ENCODE measurements around the gene SPOP.

The SPOP gene

GRCh38 chr17:49613182-49613800 lies 64.6 kb downstream of the SPOP start:
- no peak for DNase-seq (ENCODE audit: low read depth)

- DNase-seq (ENCODE audit: low read depth): no peak
Measured at GRCh38 chr17:49612726-49613125, 65.2 kb downstream of the SPOP start.

GRCh38 chr17:49610883-49611584 lies 66.9 kb downstream of the SPOP start:
- DNase-seq (ENCODE audit: low read depth): no peak

- DNase-seq (ENCODE audit: low read depth): no peak
Measured at GRCh38 chr17:49604314-49604869, 73.5 kb downstream of the SPOP start.

GRCh38 chr17:49603720-49604119 lies 74.2 kb downstream of the SPOP start:
- DNase-seq (ENCODE audit: low read depth): no peak

- no peak for DNase-seq (ENCODE audit: low read depth)
Measured at GRCh38 chr17:49603238-49603637, 74.7 kb downstream of the SPOP start.

GRCh38 chr17:49602783-49603182 lies 75.1 kb downstream of the SPOP start:
- DNase-seq (ENCODE audit: low read depth): no peak

- DNase-seq (ENCODE audit: low read depth): no peak
Measured at GRCh38 chr17:49600949-49601348, 76.9 kb downstream of the SPOP start.

GRCh38 chr17:49598918-49599317 lies 79.0 kb downstream of the SPOP start:
- DNase-seq (ENCODE audit: low read depth): no peak

GRCh38 chr17:49597928-49598655 lies 79.8 kb downstream of the SPOP start:
- no peak for DNase-seq (ENCODE audit: low read depth)

GRCh38 chr17:49597436-49597835 lies 80.5 kb downstream of the SPOP start:
- DNase-seq (ENCODE audit: low read depth): no peak

GRCh38 chr17:49596613-49597244 lies 81.2 kb downstream of the SPOP start:
- no peak for DNase-seq (ENCODE audit: low read depth)

GRCh38 chr17:49595980-49596379 lies 81.9 kb downstream of the SPOP start:
- no peak for DNase-seq (ENCODE audit: low read depth)

- DNase-seq (ENCODE audit: low read depth): no peak
Measured at GRCh38 chr17:49595328-49595727, 82.6 kb downstream of the SPOP start.

- DNase-seq (ENCODE audit: low read depth): no peak
Measured at GRCh38 chr17:49592263-49592662, 85.6 kb downstream of the SPOP start.

GRCh38 chr17:49590874-49591273 lies 87.0 kb downstream of the SPOP start:
- DNase-seq (ENCODE audit: low read depth): no peak

GRCh38 chr17:49589577-49589927 lies 88.3 kb downstream of the SPOP start:
- DNase-seq (ENCODE audit: low read depth): no peak

- no peak for DNase-seq (ENCODE audit: low read depth)
Measured at GRCh38 chr17:49588726-49589576, 88.9 kb downstream of the SPOP start.

GRCh38 chr17:49588312-49588711 lies 89.6 kb downstream of the SPOP start:
- no peak for DNase-seq (ENCODE audit: low read depth)

GRCh38 chr17:49587366-49588073 lies 90.4 kb downstream of the SPOP start:
- DNase-seq (ENCODE audit: low read depth): no peak

- DNase-seq (ENCODE audit: low read depth): no peak
Measured at GRCh38 chr17:49585422-49586027, 92.4 kb downstream of the SPOP start.
